HL-60 (cell line): ENCODE results near the gene NFAT5.
"Not testable (repeated sequence)": the region's sequence is repeated elsewhere in the genome, so short reads cannot be mapped to it uniquely, and the experiment has no call there.

Experiments
- DNase-seq, 2 experiments: peaks; one replicate each; pipeline ENCODE4 v3.0.0-alpha.2; 2010 to 2020; ENCODE audit warnings: low read depth in 1 of 2, low spot score in 1 of 2
- H3K27ac ChIP-seq: fragments of 250-450 bp; sonication (Bioruptor Pico); replicated peaks from 2 replicates; pipeline ENCODE4 v1.5.1; 2020; ENCODE audit warnings: mild to moderate bottlenecking, moderate library complexity
- H3K27me3 ChIP-seq: fragments of 250-450 bp; sonication (Bioruptor Pico); 2 replicates; pipeline ENCODE4 v1.5.1; 2021; ENCODE audit warnings: mild to moderate bottlenecking, moderate library complexity; ENCODE audit not compliant: insufficient read depth, poor library complexity, severe bottlenecking
- H3K4me3 ChIP-seq: replicated peaks from 2 replicates; pipeline ENCODE4 v1.5.1; 2011; ENCODE audit warnings: mild to moderate bottlenecking, control low read depth, low read length; ENCODE audit not compliant: insufficient read depth
- CTCF ChIP-seq: IDR thresholded peaks from one replicate; pipeline ENCODE4 v1.5.1; 2011; ENCODE audit warnings: low read length, control low read depth, inconsistent platforms; ENCODE audit not compliant: insufficient read depth
- GABPA ChIP-seq: IDR thresholded peaks from 2 replicates; pipeline ENCODE4 v1.6.1; 2012; ENCODE audit warnings: low read depth
- POLR2AphosphoS5 ChIP-seq: IDR thresholded peaks from 2 replicates; pipeline ENCODE4 v1.6.1; 2012; ENCODE audit warnings: low read depth
- REST ChIP-seq: IDR thresholded peaks from 2 replicates; pipeline ENCODE4 v1.6.1; 2012; ENCODE audit warnings: low read depth; ENCODE audit not compliant: insufficient replicate concordance
- SPI1 ChIP-seq: IDR thresholded peaks from 2 replicates; pipeline ENCODE4 v1.6.1; 2012; ENCODE audit warnings: low read depth, mild to moderate bottlenecking, borderline replicate concordance

Gene NFAT5

GRCh38 chr16:69632828-69633227, 67.1 kb downstream of the NFAT5 start:
- TF ChIP-seq GABPA (no peak), SPI1 (no peak), REST (no peak), POLR2AphosphoS5 (no peak), CTCF (no peak)
- H3K27me3 ChIP-seq, result no peaks in the 10 kb centered on the region
- no peak overlapping the region for H3K27ac ChIP-seq
- H3K4me3 ChIP-seq, result no peak overlapping the region
- DNase-seq, result no peak

GRCh38 chr16:69633375-69633774, 67.6 kb downstream of the NFAT5 start:
- Histone ChIP-seq H3K4me3 (no peak overlapping the region), H3K27ac (no peak overlapping the region), H3K27me3 (no peaks in the 10 kb centered on the region)
- DNase-seq, result no peak
- TF ChIP-seq CTCF, result no peak
- TF ChIP-seq REST, result no peak
- no peak for TF ChIP-seq GABPA
- no peak for TF ChIP-seq SPI1
- no peak for TF ChIP-seq POLR2AphosphoS5

- H3K27ac ChIP-seq, H3K4me3 ChIP-seq, DNase-seq, H3K27me3 ChIP-seq: not testable (repeated sequence)
Measured at GRCh38 chr16:69636563-69637146, 70.9 kb downstream of the NFAT5 start.

GRCh38 chr16:69637206-69637865, 71.6 kb downstream of the NFAT5 start:
- not testable (repeated sequence) for H3K27me3 ChIP-seq, H3K27ac ChIP-seq, H3K4me3 ChIP-seq, DNase-seq

GRCh38 chr16:69643997-69644396, 78.2 kb downstream of the NFAT5 start:
- not testable (repeated sequence) for DNase-seq, H3K4me3 ChIP-seq, H3K27me3 ChIP-seq, H3K27ac ChIP-seq
